HEK293 (cell line): ENCODE measurements around the gene PPIL4.
A peak's percentile ranks its signal among the peaks of the same experiment; 100 is the strongest.

ENCODE experiments used
- GLIS1 ChIP-seq: fragments of 450-650 bp; formaldehyde crosslinking; IDR thresholded peaks from 2 replicates; pipeline ENCODE4 v1.5.1; 2016; ENCODE audit warnings: missing biosample characterization, missing genetic modification characterization
- GLIS2 ChIP-seq: fragments of 450-650 bp; formaldehyde crosslinking; IDR thresholded peaks from 2 replicates; pipeline ENCODE4 v1.5.1; 2016; ENCODE audit warnings: missing biosample characterization, missing genetic modification characterization
- KLF8 ChIP-seq: fragments of 450-650 bp; formaldehyde crosslinking; IDR thresholded peaks from 2 replicates; pipeline ENCODE4 v1.5.1; 2016; ENCODE audit warnings: missing biosample characterization, missing genetic modification characterization
- KLF9 ChIP-seq: fragments of 450-650 bp; formaldehyde crosslinking; IDR thresholded peaks from 2 replicates; pipeline ENCODE4 v1.5.1; 2016; ENCODE audit warnings: missing biosample characterization, missing genetic modification characterization, low read depth
- PATZ1 ChIP-seq: fragments of 450-650 bp; formaldehyde crosslinking; IDR thresholded peaks from 2 replicates; pipeline ENCODE4 v1.5.1; 2016; ENCODE audit warnings: missing biosample characterization, missing genetic modification characterization
- PBX3 ChIP-seq: sonication (generic); formaldehyde crosslinking; IDR thresholded peaks from 2 replicates; pipeline ENCODE4 v1.8.1; 2022; ENCODE audit warnings: mild to moderate bottlenecking, moderate library complexity, missing genetic modification reagents
- REPIN1 ChIP-seq: fragments of 450-650 bp; formaldehyde crosslinking; IDR thresholded peaks from 2 replicates; pipeline ENCODE4 v1.5.1; 2017; ENCODE audit warnings: missing biosample characterization, missing genetic modification characterization, low read depth
- ZBTB17 ChIP-seq: fragments of 450-650 bp; formaldehyde crosslinking; IDR thresholded peaks from 2 replicates; pipeline ENCODE4 v1.5.1; 2016; ENCODE audit warnings: missing biosample characterization, missing genetic modification characterization
- ZBTB20 ChIP-seq: fragments of 450-650 bp; formaldehyde crosslinking; IDR thresholded peaks from 2 replicates; pipeline ENCODE4 v1.5.1; 2016; ENCODE audit warnings: missing biosample characterization, missing genetic modification characterization
- ZBTB49 ChIP-seq: fragments of 450-650 bp; formaldehyde crosslinking; IDR thresholded peaks from 2 replicates; pipeline ENCODE4 v1.5.1; 2016; ENCODE audit warnings: missing biosample characterization, missing genetic modification characterization, low read depth
- ZFP3 ChIP-seq: fragments of 450-650 bp; formaldehyde crosslinking; IDR thresholded peaks from 2 replicates; pipeline ENCODE4 v1.5.1; 2016; ENCODE audit warnings: low read depth, missing biosample characterization, missing genetic modification characterization
- ZFP69B ChIP-seq: fragments of 450-650 bp; formaldehyde crosslinking; IDR thresholded peaks from 2 replicates; pipeline ENCODE4 v1.5.1; 2016; ENCODE audit warnings: missing biosample characterization, missing genetic modification characterization
- ZNF140 ChIP-seq: fragments of 450-650 bp; formaldehyde crosslinking; IDR thresholded peaks from 2 replicates; pipeline ENCODE4 v1.5.1; 2016; ENCODE audit warnings: missing biosample characterization, missing genetic modification characterization
- ZNF146 ChIP-seq: fragments of 450-650 bp; formaldehyde crosslinking; IDR thresholded peaks from 2 replicates; pipeline ENCODE4 v1.5.1; 2016; ENCODE audit warnings: missing biosample characterization, missing genetic modification characterization
- ZNF2 ChIP-seq: fragments of 450-650 bp; formaldehyde crosslinking; IDR thresholded peaks from 2 replicates; pipeline ENCODE4 v1.5.1; 2016; ENCODE audit warnings: missing biosample characterization, missing genetic modification characterization
- ZNF335 ChIP-seq: fragments of 450-650 bp; formaldehyde crosslinking; conservative IDR thresholded peaks from 2 replicates; pipeline ENCODE4 v1.5.1; 2016; ENCODE audit warnings: missing biosample characterization, missing genetic modification characterization
- ZNF354C ChIP-seq: fragments of 450-650 bp; formaldehyde crosslinking; IDR thresholded peaks from 2 replicates; pipeline ENCODE4 v1.5.1; 2016; ENCODE audit warnings: missing biosample characterization, missing genetic modification characterization, low read depth, borderline replicate concordance
- ZNF37A ChIP-seq: fragments of 450-650 bp; IDR thresholded peaks from 2 replicates; pipeline ENCODE4 v1.5.1; 2018; ENCODE audit warnings: missing biosample characterization, missing genetic modification characterization
- ZNF433 ChIP-seq: fragments of 450-650 bp; formaldehyde crosslinking; IDR thresholded peaks from 2 replicates; pipeline ENCODE4 v1.5.1; 2016; ENCODE audit warnings: missing biosample characterization, missing genetic modification characterization, low read depth
- ZNF449 ChIP-seq: fragments of 450-650 bp; formaldehyde crosslinking; IDR thresholded peaks from 2 replicates; pipeline ENCODE4 v1.5.1; 2017; ENCODE audit warnings: missing biosample characterization, mild to moderate bottlenecking, missing genetic modification characterization, moderate library complexity
- ZNF514 ChIP-seq: fragments of 450-650 bp; formaldehyde crosslinking; IDR thresholded peaks from 2 replicates; pipeline ENCODE4 v1.5.1; 2016; ENCODE audit warnings: missing biosample characterization, missing genetic modification characterization
- ZNF518A ChIP-seq: fragments of 450-650 bp; formaldehyde crosslinking; conservative IDR thresholded peaks from 2 replicates; pipeline ENCODE4 v1.5.1; 2016; ENCODE audit warnings: low read depth, missing biosample characterization, missing genetic modification characterization
- ZNF621 ChIP-seq: fragments of 450-650 bp; formaldehyde crosslinking; IDR thresholded peaks from 2 replicates; pipeline ENCODE4 v1.5.1; 2017; ENCODE audit warnings: missing biosample characterization, missing genetic modification characterization
- ZNF623 ChIP-seq: fragments of 450-650 bp; formaldehyde crosslinking; IDR thresholded peaks from 2 replicates; pipeline ENCODE4 v1.5.1; 2016; ENCODE audit warnings: missing biosample characterization, missing genetic modification characterization
- ZNF785 ChIP-seq: fragments of 450-650 bp; formaldehyde crosslinking; IDR thresholded peaks from 2 replicates; pipeline ENCODE4 v1.5.1; 2016; ENCODE audit warnings: missing biosample characterization, missing genetic modification characterization
- ZSCAN5A ChIP-seq: fragments of 450-650 bp; formaldehyde crosslinking; IDR thresholded peaks from 2 replicates; pipeline ENCODE4 v1.5.1; 2016; ENCODE audit warnings: missing biosample characterization, missing genetic modification characterization

PPIL4 gene

GRCh38 chr6:149545754-149546471 is at the start of gene PPIL4 (continued):
- TF ChIP-seq REPIN1 (tag by site-specific recombination), result no peak
- no peak for TF ChIP-seq ZNF623 (tag by site-specific recombination)
- TF ChIP-seq ZBTB20 (tag by site-specific recombination), result peak; percentile 43; the same call in 1 of the 2 replicates
- peak; percentile 80; the same call in 1 of the 2 replicates for TF ChIP-seq KLF8 (tag by site-specific recombination)
- no peak for TF ChIP-seq ZNF354C (tag by site-specific recombination)
- no peak for TF ChIP-seq ZNF785 (tag by site-specific recombination)
- peak; percentile 88 for TF ChIP-seq ZBTB17
- no peak for TF ChIP-seq ZNF433 (tag by site-specific recombination)
- peak; percentile 89 for TF ChIP-seq PATZ1
- TF ChIP-seq GLIS1 (tag by site-specific recombination), result 0 out of 2 replicates have a peak, but pooled peaks have one; percentile 21
- peak; percentile 84 for TF ChIP-seq KLF9 (tag by site-specific recombination)
- TF ChIP-seq ZNF140, result no peak
- no peak for TF ChIP-seq ZNF514 (tag by site-specific recombination)
- TF ChIP-seq ZFP69B, result peak; percentile 39; the same call in 1 of the 2 replicates
- no peak for TF ChIP-seq ZNF621 (tag by site-specific recombination)
- TF ChIP-seq ZNF37A (tag by site-specific recombination), result no peak
- peak; percentile 74; the same call in 1 of the 2 replicates for TF ChIP-seq ZSCAN5A
- TF ChIP-seq ZNF2 (tag by site-specific recombination), result peak; percentile 69
- TF ChIP-seq ZNF146 (tag by site-specific recombination), result no peak
- TF ChIP-seq ZBTB49 (tag by site-specific recombination), result no peak
- TF ChIP-seq ZNF335 (tag by site-specific recombination), result peak; percentile 84
- TF ChIP-seq PBX3 (CRISPR knock-in tag), result peak; percentile 87; the same call in 1 of the 2 replicates
- TF ChIP-seq GLIS2 (tag by site-specific recombination), result peak; percentile 39
- TF ChIP-seq ZNF518A (tag by site-specific recombination), result peak; percentile 64; the same call in 1 of the 2 replicates
- peak; percentile 66; the same call in 1 of the 2 replicates for TF ChIP-seq ZNF449 (tag by site-specific recombination)
- no peak for TF ChIP-seq ZFP3 (tag by site-specific recombination)
